C4-2B (cell line): Measurements from ENCODE around the gene MGAT5B.

Experiments
- ZFX ChIP-seq: fragments of 450-650 bp; IDR thresholded peaks from 2 replicates; pipeline ENCODE4 v1.6.1; 2017
- TF ChIP-seq, protein P1 (sequence below): fragments of 450-650 bp; conservative IDR thresholded peaks from 2 replicates; pipeline ENCODE4 v1.5.1; 2017; ENCODE audit warnings: mild to moderate bottlenecking

DNA sequence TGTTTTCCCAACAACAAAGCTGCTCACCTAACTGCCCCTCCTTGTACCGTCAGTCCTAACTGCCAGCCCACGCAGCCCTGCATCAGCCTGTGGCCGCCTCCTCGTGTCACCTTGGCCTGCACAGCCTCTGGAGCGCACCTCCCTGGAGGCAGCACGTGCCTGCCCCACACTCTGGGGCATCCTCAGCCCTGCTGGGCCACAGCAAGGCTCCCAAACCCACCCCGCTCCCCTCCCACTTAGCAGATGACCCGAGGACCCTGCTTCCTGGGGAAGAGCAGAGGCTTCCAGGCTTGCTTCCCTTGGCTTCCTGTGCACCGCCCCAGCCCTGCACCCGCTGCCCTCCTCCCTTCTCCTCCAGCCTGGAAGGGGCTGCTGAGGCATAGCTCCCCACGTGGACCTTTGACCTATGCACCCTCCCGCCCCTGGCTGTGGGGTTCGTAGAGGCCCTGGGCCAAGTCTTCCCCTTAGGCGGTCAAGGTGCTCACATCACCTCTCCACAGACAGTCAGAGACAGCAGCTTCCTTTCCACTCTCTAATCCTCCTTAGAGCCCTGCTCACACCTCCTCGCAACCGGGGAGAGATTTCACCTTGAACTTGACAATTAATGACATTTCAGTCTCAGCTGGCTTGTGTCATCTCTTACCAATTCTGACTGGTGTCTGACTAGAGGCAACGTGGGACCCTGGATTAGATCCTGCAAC, 115.0 kb downstream of the MGAT5B start:
- TF ChIP-seq, protein P1, sequence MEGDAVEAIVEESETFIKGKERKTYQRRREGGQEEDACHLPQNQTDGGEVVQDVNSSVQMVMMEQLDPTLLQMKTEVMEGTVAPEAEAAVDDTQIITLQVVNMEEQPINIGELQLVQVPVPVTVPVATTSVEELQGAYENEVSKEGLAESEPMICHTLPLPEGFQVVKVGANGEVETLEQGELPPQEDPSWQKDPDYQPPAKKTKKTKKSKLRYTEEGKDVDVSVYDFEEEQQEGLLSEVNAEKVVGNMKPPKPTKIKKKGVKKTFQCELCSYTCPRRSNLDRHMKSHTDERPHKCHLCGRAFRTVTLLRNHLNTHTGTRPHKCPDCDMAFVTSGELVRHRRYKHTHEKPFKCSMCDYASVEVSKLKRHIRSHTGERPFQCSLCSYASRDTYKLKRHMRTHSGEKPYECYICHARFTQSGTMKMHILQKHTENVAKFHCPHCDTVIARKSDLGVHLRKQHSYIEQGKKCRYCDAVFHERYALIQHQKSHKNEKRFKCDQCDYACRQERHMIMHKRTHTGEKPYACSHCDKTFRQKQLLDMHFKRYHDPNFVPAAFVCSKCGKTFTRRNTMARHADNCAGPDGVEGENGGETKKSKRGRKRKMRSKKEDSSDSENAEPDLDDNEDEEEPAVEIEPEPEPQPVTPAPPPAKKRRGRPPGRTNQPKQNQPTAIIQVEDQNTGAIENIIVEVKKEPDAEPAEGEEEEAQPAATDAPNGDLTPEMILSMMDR = no peak
- TF ChIP-seq ZFX = no peak
